M059J (cell line): ENCODE results near the gene TPR. TPM values are rescaled to one million over a fixed set of nuclear protein-coding genes. Genes with fewer than 3 reads are reported as not detected.

Experiments
- DNase-seq: peaks from one replicate; pipeline ENCODE4 v3.0.0-alpha.2; 2012; ENCODE audit warnings: low read depth
- total RNA-seq: library from RNA; depleted of rRNA; stranded (reverse); fragments of >200 nt; shearing (Covaris generic); gene quantifications from 2 replicates; pipeline ENCODE4 v1.2.3, GENCODE V29; 2014; rRNA removed

Gene TPR
- total RNA-seq, 1 experiment from 2014 or later, result 82.4 TPM

GRCh38 chr1:186289943-186290545, 85.0 kb downstream of the TPR start:
- DNase-seq, result no peak

GRCh38 chr1:186286615-186287315, 88.3 kb downstream of the TPR start:
- peak; percentile 16 for DNase-seq

- DNase-seq, result no peak
Measured at GRCh38 chr1:186283374-186283773, 91.7 kb downstream of the TPR start.

GRCh38 chr1:186282466-186282865, 92.6 kb downstream of the TPR start:
- no peak for DNase-seq

- DNase-seq, result no peak
Measured at GRCh38 chr1:186275822-186276221, 99.2 kb downstream of the TPR start.

GRCh38 chr1:186272486-186272885, 102.6 kb downstream of the TPR start:
- peak; percentile 26 for DNase-seq

GRCh38 chr1:186271032-186271431, 104.0 kb downstream of the TPR start:
- no peak for DNase-seq

Other genes starting within 250 kb of the TPR start
- not detected in 2 replicates for gene PRG4, start 79.0 kb downstream of the TPR start, total RNA-seq
- gene ODR4, start 585 bp upstream of the TPR start, total RNA-seq, result 18.6 and 21.2 TPM in 2 replicates
- gene PDC, start 85.9 kb upstream of the TPR start, total RNA-seq, result not detected in 2 replicates